Prostate gland (tissue), 2 donors: ENCODE measurements around the gene ARHGAP26. TPM values are rescaled to one million over a fixed set of nuclear protein-coding genes. Genes with fewer than 3 reads are reported as not detected.

Experiments
- DNase-seq: peaks from one replicate; pipeline ENCODE4 v3.0.0-alpha.2; 2019; ENCODE audit warnings: low spot score
- H3K27ac ChIP-seq, 2 donors: fragments of 200-600 bp; sonication (generic); 2 replicates each; pipeline ENCODE4 v1.5.1; 2017 to 2019
- H3K27me3 ChIP-seq: fragments of 200-600 bp; sonication (generic); replicated peaks from 2 replicates; pipeline ENCODE4 v1.5.1; 2019; ENCODE audit not compliant: insufficient read depth
- H3K36me3 ChIP-seq, 2 donors: fragments of 200-600 bp; sonication (generic); 1 replicate in 1 of 2; 2 replicates in 1 of 2; pipeline versions ENCODE4 v1.5.1 to v1.8.1; 2017 to 2019
- H3K4me1 ChIP-seq: fragments of 200-600 bp; sonication (generic); replicated peaks from 2 replicates; pipeline ENCODE4 v1.5.1; 2019
- H3K4me3 ChIP-seq, 2 donors: fragments of 200-600 bp; sonication (generic); 2 replicates each; pipeline ENCODE4 v1.5.1; 2017 to 2019
- H3K9me3 ChIP-seq: fragments of 200-600 bp; sonication (generic); 2 replicates; pipeline ENCODE4 v1.5.1; 2017
- CTCF ChIP-seq, 4 experiments: fragments of 200-600 bp in 2 of 4; fragments of 450-650 bp in 2 of 4; sonication (generic) in 2 of 4; IDR thresholded peaks; 1 replicate in 3 of 4; 2 replicates in 1 of 4; pipeline ENCODE4 v1.5.1; 2016 to 2019; ENCODE audit warnings: antibody characterized with exemption in 4 of 4, mild to moderate bottlenecking in 2 of 4, moderate library complexity in 2 of 4
- POLR2A ChIP-seq: fragments of 450-650 bp; IDR thresholded peaks from one replicate; pipeline ENCODE4 v1.6.1; 2016; ENCODE audit warnings: antibody characterized with exemption, mild to moderate bottlenecking
- POLR2AphosphoS5 ChIP-seq: sonication (generic); formaldehyde crosslinking; IDR thresholded peaks from one replicate; pipeline ENCODE4 v1.6.1; 2017; ENCODE audit warnings: antibody characterized with exemption
- WGBS: methylation state at CpG from one replicate; pipeline ENCODE4 v1.1.5; 2018; 5-methylcytosine and 5-hydroxymethylcytosine counted together
- intact Hi-C: fragments of 100-400 bp; cut with DNase I; formaldehyde crosslinking; loops from one replicate; pipeline ENCODE4 v1.14.2; 2022
- total RNA-seq, 2 donors: library from RNA; depleted of rRNA; stranded (reverse); fragments of >200 nt; gene quantifications; one replicate each; pipeline ENCODE4 v1.1.0, GENCODE V29; 2016

The ARHGAP26 gene
- total RNA-seq, 2 donors from 2014 or later = 11.7 to 39.8 TPM

GRCh38 chr5:143033535-143034250, 263.5 kb downstream of the ARHGAP26 start:
- TF ChIP-seq POLR2A = no peak
- no peak for TF ChIP-seq POLR2AphosphoS5
- no peak for TF ChIP-seq CTCF (IDR thresholded peaks at IDR 0.05)
- 55% methylated on average over 10 of the region's 10 CpGs for WGBS
- H3K27me3 ChIP-seq = no peaks in the 10 kb centered on the region
- intact Hi-C loops = no loop called here
- no peaks in the 10 kb centered on the region for H3K4me1 ChIP-seq
- H3K36me3 ChIP-seq = no peaks in the 10 kb centered on the region
- H3K9me3 ChIP-seq = no peaks in the 10 kb centered on the region
- no peak overlapping the region for H3K4me3 ChIP-seq
- no peak overlapping the region for H3K27ac ChIP-seq
- no peak for DNase-seq

GRCh38 chr5:143036146-143036927, 266.2 kb downstream of the ARHGAP26 start:
- Histone ChIP-seq H3K4me3 (no peak overlapping the region), H3K36me3 (no peaks in the 10 kb centered on the region), H3K27me3 (no peaks in the 10 kb centered on the region), H3K27ac (no peak overlapping the region), H3K9me3 (no peaks in the 10 kb centered on the region), H3K4me1 (no peaks in the 10 kb centered on the region)
- 95% methylated on average over 4 of the region's 4 CpGs for WGBS
- intact Hi-C loops = no loop called here
- no peak for TF ChIP-seq POLR2A
- no peak for TF ChIP-seq POLR2AphosphoS5
- no peak for TF ChIP-seq CTCF (IDR thresholded peaks at IDR 0.05)
- no peak for DNase-seq

DNA sequence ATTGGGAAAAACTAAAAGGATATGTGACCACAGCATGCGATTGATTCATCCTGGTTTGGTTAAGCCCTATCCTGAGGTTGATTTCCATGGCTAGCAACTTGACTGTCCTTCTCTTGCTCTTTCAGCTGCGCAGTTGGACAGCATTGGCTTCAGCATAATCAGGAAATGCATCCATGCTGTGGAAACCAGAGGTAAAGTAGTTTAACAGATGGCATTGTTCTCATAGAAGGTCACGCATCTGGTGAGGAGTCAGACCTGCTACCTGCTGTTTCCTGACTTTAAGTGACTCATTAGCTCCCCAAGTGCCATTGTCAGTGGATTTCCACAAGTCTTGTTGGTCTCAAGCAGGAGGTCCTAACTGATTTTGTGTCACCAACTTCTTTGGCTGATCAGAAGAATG, 266.9 kb downstream of the ARHGAP26 start:
- no peak overlapping the region for H3K27ac ChIP-seq
- no peak for DNase-seq
- intact Hi-C loops = no loop called here

GRCh38 chr5:143037708-143038107, 267.5 kb downstream of the ARHGAP26 start:
- no peaks in the 10 kb centered on the region for H3K36me3 ChIP-seq
- no peak overlapping the region for H3K27ac ChIP-seq
- no peak overlapping the region for H3K4me3 ChIP-seq
- 53% methylated on average over 1 of the region's 1 CpG for WGBS
- H3K27me3 ChIP-seq = no peaks in the 10 kb centered on the region
- no peak for DNase-seq
- H3K4me1 ChIP-seq = no peaks in the 10 kb centered on the region
- H3K9me3 ChIP-seq = no peaks in the 10 kb centered on the region
- TF ChIP-seq CTCF (IDR thresholded peaks at IDR 0.05) (no peak), POLR2AphosphoS5 (no peak), POLR2A (no peak)
- intact Hi-C loops = no loop called here

More for the DNA sequence above, 266.9 kb downstream of the ARHGAP26 start:
- Histone ChIP-seq H3K36me3 (no peaks in the 10 kb centered on the region), H3K4me3 (no peak overlapping the region), H3K4me1 (no peaks in the 10 kb centered on the region), H3K27me3 (no peaks in the 10 kb centered on the region), H3K9me3 (no peaks in the 10 kb centered on the region)
- 88% methylated on average over 3 of the region's 3 CpGs for WGBS
- TF ChIP-seq POLR2A (no peak), POLR2AphosphoS5 (no peak), CTCF (IDR thresholded peaks at IDR 0.05) (no peak)
